Stimulated activated memory B cell treated with anti-CD40 and anti-IgM and Interleukin-4, amounts not matched to agents 10 μg/mL and 1 μg/mL and 100 μg/mL, for 72 hours (primary cell): ENCODE data around the gene ANKS1A.
A peak's percentile ranks its signal among the peaks of the same experiment; 100 is the strongest.

Source experiments
- ATAC-seq: fragments of 150-1000 bp; cut with Tn5 transposase; 2 replicates; pipeline ENCODE4 v1.10.0; 2021
- H3K27ac Mint-ChIP-seq: one replicate; pipeline ENCODE4 v1.8.0; 2022; ENCODE audit warnings: mild to moderate bottlenecking, mixed read lengths
- H3K27me3 Mint-ChIP-seq: one replicate; pipeline ENCODE4 v1.8.0; 2022; ENCODE audit warnings: mixed read lengths
- H3K36me3 Mint-ChIP-seq: one replicate; pipeline ENCODE4 v1.8.0; 2022; ENCODE audit warnings: mixed read lengths
- H3K4me1 Mint-ChIP-seq: one replicate; pipeline ENCODE4 v1.8.0; 2022; ENCODE audit warnings: mixed read lengths
- H3K4me3 Mint-ChIP-seq: one replicate; pipeline ENCODE4 v1.8.0; 2022; ENCODE audit warnings: mild to moderate bottlenecking, moderate library complexity, mixed read lengths
- H3K9me3 Mint-ChIP-seq: one replicate; pipeline ENCODE4 v1.8.0; 2022; ENCODE audit warnings: mixed read lengths

Gene ANKS1A

DNA sequence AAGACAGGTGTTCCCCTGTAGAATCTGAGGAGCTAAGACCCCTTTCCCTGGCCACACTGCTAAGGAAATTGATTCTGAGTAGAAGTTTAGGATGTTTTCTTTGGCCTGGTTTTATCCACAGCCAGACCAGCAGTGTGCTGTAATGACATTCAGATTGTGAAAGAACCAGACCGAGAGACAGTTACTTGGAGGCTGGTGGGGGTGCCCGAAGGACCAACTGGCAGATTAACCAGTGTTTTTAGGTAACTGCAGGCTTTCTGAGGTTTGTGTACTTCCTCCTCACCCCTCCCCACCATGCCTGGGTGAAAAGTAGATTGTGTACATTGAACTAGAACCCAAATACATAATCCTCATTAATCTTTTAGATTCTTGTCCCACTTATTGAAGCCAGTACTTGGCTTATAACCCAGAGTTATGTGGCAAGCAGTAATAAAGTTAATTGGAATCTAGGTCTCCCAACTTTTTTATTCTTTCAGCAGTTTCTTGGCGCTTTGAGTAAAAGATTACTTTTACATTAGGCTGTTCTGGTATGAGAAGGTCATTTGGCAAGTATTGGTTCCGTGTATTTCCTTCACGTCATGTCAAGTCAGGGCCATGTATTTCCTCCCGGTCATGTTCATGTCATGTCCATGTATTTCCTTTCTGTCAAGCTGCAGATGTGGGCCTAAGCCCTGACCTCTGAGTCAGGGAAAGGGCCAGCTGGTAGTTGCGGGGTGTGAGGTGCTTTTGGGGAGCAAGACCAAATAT lies 158.4 kb downstream of the ANKS1A start:
- H3K36me3 Mint-ChIP-seq, result peaks cover 14% of the 10 kb centered on the region
- H3K9me3 Mint-ChIP-seq, result no peaks in the 10 kb centered on the region
- no peak overlapping the region for H3K27ac Mint-ChIP-seq
- H3K4me3 Mint-ChIP-seq, result no peak overlapping the region
- ATAC-seq, result no peak
- H3K4me1 Mint-ChIP-seq, result no peaks in the 10 kb centered on the region
- no peaks in the 10 kb centered on the region for H3K27me3 Mint-ChIP-seq

DNA sequence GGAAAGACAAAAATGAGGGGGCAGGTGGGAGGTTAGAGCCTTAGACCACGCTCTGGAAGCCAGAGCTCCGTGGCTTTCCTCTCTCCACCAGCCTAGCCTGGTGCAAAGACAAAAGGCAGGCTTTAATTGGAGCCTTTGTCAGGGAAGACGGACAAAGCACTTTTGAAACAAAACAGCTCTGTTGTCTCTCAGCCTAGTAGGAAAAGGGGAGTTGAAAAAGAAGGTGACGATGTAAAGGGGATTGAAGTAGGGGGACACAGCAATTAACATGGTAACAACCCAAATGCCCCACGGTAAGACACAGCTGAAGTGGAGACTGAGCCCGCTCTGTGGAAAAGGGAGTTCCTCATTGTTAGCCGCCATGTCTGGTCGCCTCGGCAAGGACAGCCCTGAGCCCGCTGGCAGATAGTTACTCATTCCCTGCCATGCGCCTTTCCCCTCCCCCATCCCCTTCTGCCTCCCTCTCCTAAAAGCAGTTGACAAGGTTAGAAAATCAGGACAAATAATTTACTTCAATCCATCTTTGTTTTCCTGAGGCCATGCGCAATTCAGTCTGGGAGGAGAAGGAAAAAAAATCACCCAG lies 159.1 kb downstream of the ANKS1A start:
- Mint-ChIP-seq H3K27me3 (no peaks in the 10 kb centered on the region), H3K4me1 (no peaks in the 10 kb centered on the region), H3K27ac (no peak overlapping the region), H3K4me3 (no peak overlapping the region), H3K36me3 (peaks cover 10% of the 10 kb centered on the region), H3K9me3 (no peaks in the 10 kb centered on the region)
- no peak for ATAC-seq

DNA sequence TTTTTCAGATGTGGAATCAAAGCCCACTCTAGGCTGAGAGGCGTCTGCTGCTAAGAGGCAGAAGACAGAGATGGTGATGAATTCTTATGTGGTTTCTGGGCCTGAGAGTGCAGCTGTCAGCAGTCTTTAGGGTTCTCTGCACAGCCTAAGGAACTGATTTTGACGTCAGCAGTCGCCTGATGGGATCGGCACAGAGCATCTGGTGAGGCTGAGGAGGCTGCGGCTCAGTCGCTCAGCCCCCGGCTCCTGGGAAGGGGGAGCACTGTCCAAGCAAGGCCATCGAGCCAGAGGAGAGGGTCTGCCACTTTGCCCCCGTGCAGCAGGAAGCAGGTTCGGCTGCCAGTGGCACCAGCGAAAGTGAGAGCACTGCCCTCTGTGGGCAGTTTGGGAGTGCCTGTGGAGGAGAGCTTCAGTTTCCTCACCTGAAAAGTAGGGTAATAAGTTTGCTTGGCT lies 159.6 kb downstream of the ANKS1A start:
- Mint-ChIP-seq H3K4me3 (no peak overlapping the region), H3K27me3 (no peaks in the 10 kb centered on the region), H3K9me3 (no peaks in the 10 kb centered on the region), H3K4me1 (no peaks in the 10 kb centered on the region), H3K27ac (no peak overlapping the region), H3K36me3 (peaks cover 7% of the 10 kb centered on the region)
- peak; percentile 59 for ATAC-seq

DNA sequence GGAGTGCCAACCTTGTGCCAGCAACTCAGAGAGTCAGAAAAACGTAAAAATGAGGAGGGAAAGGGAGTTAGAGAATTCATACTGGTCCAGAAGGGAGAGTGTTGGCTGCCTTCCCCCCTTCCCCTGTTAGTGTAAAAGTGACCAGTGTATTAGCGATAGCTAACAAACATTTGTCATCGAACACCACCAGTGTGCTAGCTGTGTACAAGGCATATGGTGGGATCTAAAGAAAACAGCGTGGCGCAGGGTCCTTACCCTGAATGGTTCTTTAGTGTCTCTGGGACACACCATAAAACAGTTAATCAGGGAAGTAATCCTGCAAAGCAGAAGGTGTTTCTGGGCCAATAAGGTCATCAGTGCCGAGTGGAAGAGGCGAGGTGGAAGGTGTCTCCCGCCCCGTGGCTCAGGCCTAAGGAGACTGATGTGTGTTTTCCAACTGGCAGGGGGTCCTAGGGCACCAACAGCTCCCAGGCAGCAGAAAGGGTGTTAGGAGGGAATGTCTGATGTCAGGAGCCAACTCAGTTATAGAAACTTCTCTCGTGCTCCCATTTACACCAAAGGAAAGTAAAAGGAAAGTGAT lies 160.2 kb downstream of the ANKS1A start:
- Mint-ChIP-seq H3K4me1 (no peaks in the 10 kb centered on the region), H3K27ac (no peak overlapping the region), H3K4me3 (no peak overlapping the region), H3K36me3 (peaks cover 2% of the 10 kb centered on the region), H3K9me3 (no peaks in the 10 kb centered on the region), H3K27me3 (no peaks in the 10 kb centered on the region)
- no peak for ATAC-seq

DNA sequence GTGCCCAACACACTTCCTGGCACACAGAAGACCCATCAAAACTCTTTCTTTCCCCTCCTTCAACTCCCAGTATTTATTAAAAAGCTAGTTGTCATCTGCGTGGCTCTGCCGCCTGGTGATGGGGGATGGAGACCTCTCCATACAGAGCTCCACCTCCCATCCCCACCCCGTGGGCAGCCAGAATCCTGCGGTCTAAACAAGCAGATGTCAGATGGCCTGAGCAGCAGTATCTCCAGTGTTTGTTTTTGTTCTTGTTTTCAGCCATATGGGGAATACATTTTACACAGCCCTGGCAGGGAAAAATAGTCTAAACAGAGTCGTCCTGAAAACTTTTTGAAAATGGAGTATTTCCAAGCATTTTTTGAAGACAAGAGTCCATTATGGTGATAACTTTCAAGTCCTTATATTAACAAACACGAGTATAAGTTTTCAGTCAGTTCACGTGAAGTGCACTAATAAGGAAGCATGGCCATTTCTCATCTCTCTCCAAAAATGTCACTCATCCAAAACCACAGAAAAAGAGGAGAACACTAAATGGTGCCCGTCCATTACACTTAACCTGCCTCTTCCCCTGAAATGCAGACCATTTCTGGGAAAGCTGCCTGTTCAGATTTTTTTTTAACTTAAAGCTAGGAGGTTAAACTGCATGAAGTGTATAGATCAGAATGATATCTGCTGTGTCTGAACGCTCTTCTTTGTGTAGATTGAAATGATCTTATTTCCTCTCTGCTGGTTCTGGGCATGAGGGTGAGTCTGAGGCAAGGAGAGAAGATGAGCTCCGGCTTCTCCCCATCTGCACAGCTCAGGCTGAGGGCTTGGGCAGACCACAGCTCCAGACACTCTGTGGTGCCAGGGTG lies 161.1 kb downstream of the ANKS1A start:
- H3K27me3 Mint-ChIP-seq, result no peaks in the 10 kb centered on the region
- H3K4me1 Mint-ChIP-seq, result no peaks in the 10 kb centered on the region
- H3K4me3 Mint-ChIP-seq, result no peak overlapping the region
- no peak overlapping the region for H3K27ac Mint-ChIP-seq
- H3K9me3 Mint-ChIP-seq, result no peaks in the 10 kb centered on the region
- ATAC-seq, result no peak
- peaks cover 4% of the 10 kb centered on the region for H3K36me3 Mint-ChIP-seq

DNA sequence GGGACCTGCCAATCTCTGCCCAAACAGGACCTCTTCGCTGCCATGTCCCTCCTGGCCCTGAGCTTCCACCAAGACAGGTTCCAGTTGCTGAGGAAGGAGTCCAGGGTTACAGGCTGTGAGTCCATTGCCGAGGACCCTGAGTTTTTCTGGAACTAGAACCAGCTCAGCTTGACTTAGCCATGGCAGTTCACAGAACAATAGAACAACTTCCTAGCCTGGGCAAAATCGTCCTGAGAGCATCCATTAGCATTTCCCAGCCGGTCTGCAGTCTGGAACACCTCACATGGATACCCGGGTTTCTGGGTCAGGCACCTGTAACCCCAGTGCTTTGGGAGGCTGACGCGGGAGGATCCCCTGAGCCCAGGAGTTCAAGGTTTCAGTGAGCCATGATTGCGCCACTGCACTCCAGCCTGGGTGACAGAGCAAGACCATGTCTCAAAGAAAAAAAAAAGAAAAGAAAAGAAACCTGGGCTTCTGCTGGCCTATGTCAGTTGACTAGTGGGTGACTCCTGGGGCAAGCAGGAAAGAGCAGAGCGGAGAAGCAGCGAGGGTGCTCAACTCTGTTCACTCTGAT lies 161.8 kb downstream of the ANKS1A start:
- peaks cover 11% of the 10 kb centered on the region for H3K36me3 Mint-ChIP-seq
- H3K27ac Mint-ChIP-seq, result no peak overlapping the region
- no peak overlapping the region for H3K4me3 Mint-ChIP-seq
- no peaks in the 10 kb centered on the region for H3K27me3 Mint-ChIP-seq
- H3K9me3 Mint-ChIP-seq, result no peaks in the 10 kb centered on the region
- no peak for ATAC-seq
- no peaks in the 10 kb centered on the region for H3K4me1 Mint-ChIP-seq

DNA sequence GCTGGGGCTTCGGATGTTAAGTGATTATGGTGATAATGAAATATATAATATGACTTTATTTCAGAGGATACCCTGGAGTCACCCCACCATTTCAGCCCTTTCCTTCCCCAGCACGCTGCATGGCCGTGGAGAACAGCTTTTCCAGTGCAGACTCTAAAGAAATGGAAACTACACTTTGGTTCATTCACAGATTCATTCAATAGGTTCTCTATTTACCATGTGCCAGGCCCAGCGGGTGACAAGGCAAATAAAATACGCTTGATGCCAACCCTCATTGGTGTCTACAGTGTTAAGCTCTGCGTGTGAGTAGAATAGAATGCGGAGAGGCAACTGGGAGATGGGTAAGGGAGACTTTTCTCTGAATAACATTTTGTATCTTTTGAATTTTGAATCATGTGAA lies 162.3 kb downstream of the ANKS1A start:
- Mint-ChIP-seq H3K4me1 (no peaks in the 10 kb centered on the region), H3K27ac (no peak overlapping the region), H3K36me3 (peaks cover 17% of the 10 kb centered on the region), H3K4me3 (no peak overlapping the region), H3K27me3 (no peaks in the 10 kb centered on the region), H3K9me3 (no peaks in the 10 kb centered on the region)
- no peak for ATAC-seq

DNA sequence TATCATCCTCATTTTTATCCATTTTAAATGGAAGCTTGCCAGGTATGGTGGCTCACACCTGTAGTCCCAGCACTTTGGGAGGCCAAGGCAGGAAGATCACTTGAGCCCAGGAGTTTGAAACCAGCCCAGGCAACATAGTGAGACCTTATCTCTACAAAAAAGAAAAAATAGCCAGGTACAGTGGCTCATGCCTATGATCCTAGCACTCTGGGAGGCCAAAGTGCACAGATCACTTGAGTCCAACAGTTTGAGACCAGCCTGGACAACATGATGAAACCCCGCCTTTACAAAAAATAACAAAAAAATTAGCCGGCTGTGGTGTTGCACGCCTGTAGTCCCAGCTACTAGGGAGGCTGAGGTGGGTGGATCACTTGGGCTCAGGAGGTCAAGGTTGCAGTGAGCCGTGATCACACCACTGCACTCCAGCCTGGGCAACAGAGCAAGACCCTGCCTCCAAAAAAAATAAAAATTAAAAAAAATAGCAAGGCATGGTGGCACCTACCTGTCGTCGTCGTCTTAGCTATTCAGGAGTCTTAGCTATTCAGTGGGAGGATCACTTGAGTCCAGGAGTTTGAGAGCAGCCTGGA lies 163.0 kb downstream of the ANKS1A start:
- Mint-ChIP-seq H3K36me3 (peaks cover 20% of the 10 kb centered on the region), H3K4me1 (no peaks in the 10 kb centered on the region), H3K27ac (no peak overlapping the region), H3K27me3 (no peaks in the 10 kb centered on the region), H3K4me3 (no peak overlapping the region), H3K9me3 (no peaks in the 10 kb centered on the region)
- ATAC-seq, result no peak

DNA sequence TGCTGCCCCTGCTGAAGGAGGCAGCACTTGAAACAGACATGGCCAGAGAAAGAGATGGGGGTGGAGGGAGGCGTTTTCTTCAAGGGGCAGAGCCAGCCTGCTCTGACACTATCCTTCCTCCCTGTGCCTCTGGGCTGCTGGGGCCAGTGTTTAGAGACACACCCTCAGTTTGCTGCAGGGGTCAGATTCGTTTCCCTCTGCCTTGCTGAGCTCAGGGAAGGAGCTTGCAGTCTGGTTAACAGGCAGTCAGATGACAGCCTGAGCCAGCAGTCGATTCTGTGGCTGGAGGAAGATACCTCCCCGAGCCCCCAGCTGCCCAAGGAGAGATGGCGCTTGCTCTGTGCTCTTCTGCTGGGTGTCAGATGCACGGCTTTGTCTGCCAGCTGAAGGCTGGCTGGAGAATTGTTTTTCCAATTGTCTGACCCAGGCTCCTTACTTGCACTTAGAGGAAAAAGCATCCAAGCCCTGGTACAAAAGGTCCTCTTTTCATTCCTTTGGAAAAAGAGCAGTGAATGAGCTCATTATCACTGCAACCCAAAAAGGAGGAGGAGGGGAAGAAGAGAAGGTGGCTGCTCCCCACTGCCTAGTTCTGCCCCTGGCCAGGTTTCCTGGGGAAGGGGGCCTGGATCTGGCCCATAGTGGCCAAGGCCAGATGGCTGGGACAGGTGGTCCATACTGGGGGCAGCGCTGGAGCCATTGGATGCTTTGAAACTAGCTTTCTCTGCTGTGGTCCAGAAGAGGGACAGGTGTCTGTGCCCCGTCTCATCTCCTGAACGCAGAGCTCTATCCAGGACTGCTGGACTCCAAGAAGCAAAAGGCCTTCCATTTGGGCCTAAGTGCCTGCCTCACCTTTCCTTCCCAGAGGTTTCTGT lies 163.9 kb downstream of the ANKS1A start:
- H3K9me3 Mint-ChIP-seq, result no peaks in the 10 kb centered on the region
- H3K4me3 Mint-ChIP-seq, result no peak overlapping the region
- peaks cover 20% of the 10 kb centered on the region for H3K36me3 Mint-ChIP-seq
- no peak for ATAC-seq
- H3K4me1 Mint-ChIP-seq, result no peaks in the 10 kb centered on the region
- H3K27ac Mint-ChIP-seq, result no peak overlapping the region
- no peaks in the 10 kb centered on the region for H3K27me3 Mint-ChIP-seq

DNA sequence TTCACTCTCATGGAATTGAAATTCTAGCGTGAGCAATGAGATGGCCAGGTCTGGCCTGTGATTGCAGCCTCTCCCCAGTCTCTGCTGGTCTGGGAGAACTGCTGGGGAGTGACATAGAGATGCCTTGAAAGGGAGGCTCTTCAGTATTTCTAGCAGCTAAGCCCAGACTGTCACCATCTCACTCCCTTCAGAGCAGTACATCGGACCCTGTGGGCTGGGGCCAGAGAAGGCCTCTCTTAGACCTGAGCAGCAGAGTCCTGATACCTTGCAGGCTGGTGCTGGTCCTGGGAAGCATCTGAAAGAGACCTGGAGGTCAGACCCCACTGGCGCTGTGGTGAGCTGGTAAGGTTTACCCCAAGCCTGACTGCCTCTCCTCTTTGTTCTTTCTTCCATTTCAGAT lies 164.6 kb downstream of the ANKS1A start:
- Mint-ChIP-seq H3K27ac (no peak overlapping the region), H3K4me3 (no peak overlapping the region), H3K4me1 (peaks cover 7% of the 10 kb centered on the region)

DNA sequence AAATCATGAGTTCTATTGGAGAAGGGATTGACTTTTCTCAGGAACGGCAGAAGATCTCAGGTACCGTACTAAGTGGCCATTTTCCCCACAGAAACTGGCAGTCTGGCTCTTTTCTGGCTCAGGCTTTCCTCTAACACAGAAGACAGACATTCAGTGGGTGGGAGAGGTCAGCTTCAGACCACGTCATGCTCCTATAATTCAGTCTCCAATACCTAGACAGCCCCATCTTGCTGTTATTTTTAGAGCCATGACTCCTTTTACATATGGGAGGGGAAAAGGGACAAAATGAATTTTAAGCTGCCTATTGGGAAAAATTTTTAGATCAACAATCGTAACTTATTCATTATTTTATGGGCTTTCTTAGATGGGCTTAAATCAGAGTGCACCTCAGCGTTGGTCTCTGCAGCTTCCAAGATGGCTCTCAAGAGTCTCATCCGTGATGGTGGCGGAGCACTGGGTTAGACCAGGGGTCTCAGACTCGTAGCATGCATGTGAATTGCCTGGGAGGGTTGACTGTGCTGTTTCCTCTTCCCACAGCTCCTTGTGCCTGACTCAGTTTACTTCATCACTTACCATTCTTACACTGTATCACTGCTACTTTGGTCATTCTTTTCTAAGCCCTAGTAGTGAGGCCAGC lies 165.2 kb downstream of the ANKS1A start:
- ATAC-seq, result no peak
- Mint-ChIP-seq H3K36me3 (peaks cover 20% of the 10 kb centered on the region), H3K27ac (no peak overlapping the region)

More for the DNA sequence above, 164.6 kb downstream of the ANKS1A start:
- no peaks in the 10 kb centered on the region for H3K9me3 Mint-ChIP-seq
- H3K36me3 Mint-ChIP-seq, result peaks cover 20% of the 10 kb centered on the region
- no peak for ATAC-seq
- H3K27me3 Mint-ChIP-seq, result no peaks in the 10 kb centered on the region

DNA sequence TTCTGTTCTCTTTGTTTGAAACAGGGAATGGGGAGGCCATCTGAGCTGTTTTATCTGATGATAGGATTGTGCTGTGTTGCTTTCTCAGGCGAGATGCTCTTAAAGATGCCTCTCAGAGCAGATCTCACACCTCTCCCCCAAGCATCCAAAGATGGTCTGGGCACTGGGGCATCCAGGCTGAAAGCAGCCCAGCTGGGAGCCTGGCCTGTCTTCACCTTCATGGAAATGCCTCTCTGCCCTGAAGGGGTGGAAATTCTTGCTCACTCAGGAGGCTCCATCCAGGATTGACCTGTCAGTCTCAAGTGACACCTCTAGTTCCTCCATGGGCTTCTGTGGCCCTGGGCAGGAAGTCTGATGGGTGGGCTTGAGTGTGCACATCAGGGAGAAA lies 165.7 kb downstream of the ANKS1A start:
- no peaks in the 10 kb centered on the region for H3K9me3 Mint-ChIP-seq
- H3K27ac Mint-ChIP-seq, result no peak overlapping the region
- no peak overlapping the region for H3K4me3 Mint-ChIP-seq
- H3K27me3 Mint-ChIP-seq, result no peaks in the 10 kb centered on the region
- no peak for ATAC-seq
- peaks cover 13% of the 10 kb centered on the region for H3K4me1 Mint-ChIP-seq
- peaks cover 20% of the 10 kb centered on the region for H3K36me3 Mint-ChIP-seq

More for the DNA sequence above, 165.2 kb downstream of the ANKS1A start:
- no peaks in the 10 kb centered on the region for H3K27me3 Mint-ChIP-seq
- no peak overlapping the region for H3K4me3 Mint-ChIP-seq
- peaks cover 12% of the 10 kb centered on the region for H3K4me1 Mint-ChIP-seq
- H3K9me3 Mint-ChIP-seq, result no peaks in the 10 kb centered on the region

DNA sequence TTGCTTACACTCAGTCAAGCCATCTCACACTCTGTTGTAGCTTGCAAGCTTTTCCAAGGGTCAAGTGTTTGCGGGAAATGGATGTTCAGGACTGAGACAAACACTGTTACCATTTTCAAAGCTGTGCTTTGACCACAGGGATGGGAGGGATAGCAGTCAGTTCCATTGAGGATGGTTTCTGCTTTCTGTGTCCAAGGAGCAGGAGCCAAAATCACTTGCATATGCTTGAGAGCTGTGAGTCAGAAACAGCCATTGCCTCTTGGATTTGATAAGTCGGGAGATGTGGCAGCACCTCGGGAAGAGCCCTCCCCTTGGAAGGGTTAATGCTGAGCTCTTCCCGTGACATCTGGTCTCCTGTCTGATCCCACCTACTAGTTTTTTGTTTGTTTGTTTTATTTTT lies 166.8 kb downstream of the ANKS1A start:
- no peak overlapping the region for H3K27ac Mint-ChIP-seq
- H3K4me3 Mint-ChIP-seq, result no peak overlapping the region
- peaks cover 20% of the 10 kb centered on the region for H3K36me3 Mint-ChIP-seq
- ATAC-seq, result no peak
- H3K27me3 Mint-ChIP-seq, result no peaks in the 10 kb centered on the region
- H3K4me1 Mint-ChIP-seq, result peaks cover 13% of the 10 kb centered on the region
- no peaks in the 10 kb centered on the region for H3K9me3 Mint-ChIP-seq

DNA sequence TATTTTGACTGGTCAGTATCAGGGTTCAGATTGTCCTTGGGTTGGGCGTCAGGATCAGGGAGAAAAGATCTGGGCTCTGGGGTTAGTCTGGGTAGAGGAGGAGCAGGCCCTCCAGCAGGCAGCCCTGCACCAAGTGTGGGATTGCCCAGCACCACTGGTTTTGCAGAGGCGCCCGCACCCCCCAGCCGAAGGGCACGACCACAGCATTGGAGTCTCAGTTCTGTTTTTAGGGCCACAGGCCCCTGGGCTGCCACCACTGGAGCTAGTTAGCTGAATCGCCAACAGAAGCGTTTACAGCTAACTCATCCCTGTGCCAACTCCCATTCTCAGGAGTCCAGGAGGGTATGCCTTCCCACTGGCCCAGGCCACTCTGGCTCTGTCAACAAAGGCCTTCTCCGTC lies 167.9 kb downstream of the ANKS1A start:
- Mint-ChIP-seq H3K4me1 (peaks cover 13% of the 10 kb centered on the region), H3K27ac (no peak overlapping the region), H3K27me3 (no peaks in the 10 kb centered on the region), H3K9me3 (no peaks in the 10 kb centered on the region), H3K36me3 (peaks cover 27% of the 10 kb centered on the region), H3K4me3 (no peak overlapping the region)
- no peak for ATAC-seq
